NK-92 (cell line): ENCODE results near the gene TFR2.
"Not testable (repeated sequence)": the region's sequence is repeated elsewhere in the genome, so short reads cannot be mapped to it uniquely, and the experiment has no call there.

Experiments used
- DNase-seq: peaks from one replicate; lab custom pipeline; 2025; ENCODE audit not compliant: unreplicated experiment; lab: John Stamatoyannopoulos, UW

The TFR2 gene

GRCh38 chr7:100678291-100678984, 37.1 kb upstream of the TFR2 start:
- no peak for DNase-seq

GRCh38 chr7:100677308-100678267, 36.2 kb upstream of the TFR2 start:
- no peak for DNase-seq

DNA sequence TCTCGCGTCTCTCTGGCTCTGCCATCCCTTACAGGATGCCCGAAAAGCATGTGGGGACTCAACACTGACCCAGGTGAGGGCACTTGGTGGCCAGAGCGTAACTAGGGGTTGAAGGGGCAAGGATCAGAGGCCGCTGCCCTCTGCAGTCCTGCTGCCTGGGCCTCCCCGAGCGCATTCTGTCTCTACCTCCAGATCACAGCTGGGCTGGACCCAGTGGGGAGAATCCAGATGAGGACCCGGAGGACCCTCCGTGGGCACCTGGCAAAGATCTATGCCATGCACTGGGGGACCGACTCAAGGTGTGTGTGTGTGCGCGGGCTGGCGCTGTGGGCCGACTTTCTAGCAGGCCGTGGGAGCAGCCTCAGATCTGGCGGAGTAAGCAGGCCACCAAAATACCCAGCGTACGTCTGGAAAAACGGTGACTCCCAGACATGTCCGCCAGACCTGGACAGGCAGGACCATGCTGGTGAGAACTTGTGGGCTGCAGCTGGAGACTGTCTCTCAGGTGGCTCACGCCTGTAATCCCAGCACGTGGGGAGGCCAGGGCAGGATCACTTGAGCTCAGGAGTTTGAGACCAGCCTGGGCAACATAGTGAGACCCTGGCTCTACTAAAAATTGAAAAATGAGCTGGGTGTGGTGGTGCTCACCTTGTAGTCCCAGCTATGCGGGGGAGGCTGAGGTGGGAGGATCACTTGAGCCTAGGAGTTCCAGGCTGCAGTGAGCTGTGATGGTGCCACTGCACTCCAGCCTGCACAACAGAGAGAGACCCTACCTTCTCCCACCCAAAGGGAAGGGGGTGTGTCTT, 35.4 kb upstream of the TFR2 start:
- DNase-seq = no peak

- peak; percentile 68 for DNase-seq
Measured at GRCh38 chr7:100675581-100676350, 34.4 kb upstream of the TFR2 start.

GRCh38 chr7:100675105-100675451, 33.7 kb upstream of the TFR2 start:
- no peak for DNase-seq

DNA sequence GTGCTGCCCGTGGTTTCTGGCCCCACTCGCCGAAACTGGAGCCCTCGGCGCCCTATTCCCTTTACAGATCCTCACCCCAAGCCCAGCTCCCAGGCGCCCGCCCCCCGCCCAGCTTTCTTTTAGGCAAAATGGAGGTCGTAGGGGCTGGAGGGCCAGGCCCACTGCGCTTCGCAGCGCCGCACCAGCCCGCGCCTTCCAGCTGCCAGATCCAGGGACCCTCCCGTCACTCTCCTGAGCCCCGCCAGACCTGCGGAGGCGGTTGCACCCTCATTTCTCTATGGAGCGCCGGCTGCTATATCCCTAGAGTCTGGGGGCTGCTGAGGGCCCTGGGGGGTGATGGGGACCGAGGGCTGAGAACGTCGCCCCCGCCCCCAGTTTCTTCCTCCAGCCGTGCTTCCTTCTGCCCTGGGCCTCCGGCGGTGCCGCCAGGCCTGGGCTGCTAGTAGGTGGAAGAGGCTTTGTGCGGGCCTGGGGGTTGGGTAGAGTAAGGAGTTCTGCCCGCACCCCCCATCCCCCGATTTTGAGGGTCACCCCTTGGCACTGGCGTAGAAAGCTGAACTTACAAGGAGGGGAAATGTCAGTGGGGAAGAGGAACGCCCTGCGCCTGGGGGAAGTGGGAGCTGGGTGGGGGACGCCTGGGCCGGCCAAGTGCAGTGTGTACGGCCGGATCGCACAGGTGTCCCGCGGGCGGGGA, 33.2 kb upstream of the TFR2 start:
- no peak for DNase-seq

DNA sequence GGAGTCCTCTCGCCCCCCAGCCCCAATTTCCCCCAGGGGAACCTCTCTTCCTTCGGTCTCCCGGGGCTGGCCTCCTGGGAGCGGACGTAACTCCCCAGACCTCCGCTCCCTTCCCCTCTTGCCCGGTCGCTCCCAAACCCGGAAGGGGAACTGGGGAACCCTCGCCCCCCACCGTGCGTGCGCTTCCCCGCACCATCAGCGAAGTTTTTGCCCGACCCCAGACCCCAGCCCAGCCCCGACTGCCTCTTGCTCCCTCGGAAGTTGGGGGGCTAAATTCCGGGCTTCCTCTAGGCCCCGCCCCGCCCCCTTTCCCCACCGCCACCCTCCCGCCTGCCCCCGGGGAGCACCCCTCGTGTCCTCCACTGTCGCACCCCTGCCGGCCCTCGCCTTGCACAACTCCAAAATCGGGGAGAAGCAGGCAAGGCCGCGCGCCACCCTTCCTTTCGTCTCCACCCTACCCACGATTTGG, 32.6 kb upstream of the TFR2 start:
- no peak for DNase-seq

DNA sequence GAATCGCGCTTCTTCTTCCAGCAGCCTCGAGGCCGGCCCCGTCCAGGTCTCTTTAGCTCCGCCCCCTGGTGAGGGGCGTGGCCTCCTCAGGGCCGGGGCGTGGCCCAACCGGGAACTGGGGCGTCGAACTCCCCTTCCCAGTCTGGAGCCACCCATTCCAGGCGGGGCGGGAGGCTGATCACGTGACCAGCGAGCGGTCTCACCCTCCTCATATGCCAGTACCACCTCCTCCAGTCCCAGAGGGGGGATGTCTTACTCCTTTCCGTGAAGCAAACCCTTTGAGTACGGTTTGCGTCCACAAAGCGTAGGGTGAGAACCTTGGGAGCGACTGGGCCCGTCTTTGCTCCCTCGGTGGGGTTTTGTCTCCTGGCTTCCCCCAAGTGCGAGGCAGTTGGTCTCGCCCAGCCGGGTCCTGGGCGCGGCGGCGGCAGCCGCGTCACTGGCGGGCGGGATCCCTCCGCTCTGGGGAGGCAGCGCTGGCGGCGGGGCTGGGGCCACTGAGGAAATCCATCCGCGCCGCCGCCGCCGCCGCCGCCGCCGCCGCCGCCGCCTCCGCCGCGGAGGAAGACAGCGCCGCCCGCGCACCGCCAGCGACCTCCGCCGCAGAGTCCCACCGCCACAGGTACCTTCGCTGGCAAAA, 32.1 kb upstream of the TFR2 start, which contains the start of gene GNB2:
GNB2 (plus strand) TSS at position 439 of the 640 bp plus-strand sequence. CDS start 2,526 bp downstream, outside the sequence.
- peak; percentile 89 for DNase-seq

DNA sequence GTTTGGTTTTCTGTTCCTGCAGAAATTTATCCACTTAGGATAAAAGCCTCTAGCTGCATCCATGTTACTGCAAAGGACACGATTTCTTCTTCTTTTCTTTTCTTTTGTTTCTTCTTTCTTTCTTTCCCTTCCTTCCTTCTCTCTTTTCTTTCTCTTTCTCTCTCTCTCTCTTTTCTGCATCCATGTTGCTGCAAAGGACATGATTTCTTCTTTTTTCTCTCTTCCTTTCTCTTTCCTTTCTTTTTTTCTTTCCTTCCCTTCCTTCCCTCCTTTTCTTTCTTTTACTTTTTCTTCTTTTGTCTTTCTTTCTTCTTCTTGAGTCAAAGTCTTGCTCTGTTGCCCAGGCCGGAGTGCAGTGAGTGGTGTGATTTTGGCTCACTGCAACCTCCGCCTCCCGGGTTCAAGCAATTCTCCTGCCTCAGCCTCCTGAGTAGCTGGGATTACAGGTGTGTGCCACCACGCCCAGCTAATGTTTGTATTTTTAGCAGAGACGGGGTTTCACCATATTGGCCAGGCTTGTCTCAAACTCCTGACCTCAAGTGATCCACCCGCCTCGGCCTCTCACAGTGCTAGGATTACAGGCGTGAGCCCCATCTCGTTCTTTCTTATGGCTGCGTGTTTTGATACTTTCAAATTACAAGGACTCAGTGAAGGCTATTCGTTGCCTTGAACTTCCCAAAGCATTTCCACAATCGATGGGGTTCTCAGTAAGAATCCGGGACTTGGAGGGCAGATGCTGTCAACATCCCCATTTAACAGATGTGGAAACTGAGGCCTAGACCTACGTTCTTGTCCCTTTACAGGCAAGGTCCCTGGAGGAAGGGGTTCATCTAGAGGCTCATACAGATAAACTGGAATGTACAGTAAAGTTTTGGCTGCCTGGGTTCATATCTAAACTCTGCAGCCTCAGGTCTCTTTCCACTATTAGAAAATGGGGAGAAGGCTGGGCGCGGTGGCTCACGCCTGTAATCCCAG, 30.3 kb upstream of the TFR2 start:
- no peak for DNase-seq

DNA sequence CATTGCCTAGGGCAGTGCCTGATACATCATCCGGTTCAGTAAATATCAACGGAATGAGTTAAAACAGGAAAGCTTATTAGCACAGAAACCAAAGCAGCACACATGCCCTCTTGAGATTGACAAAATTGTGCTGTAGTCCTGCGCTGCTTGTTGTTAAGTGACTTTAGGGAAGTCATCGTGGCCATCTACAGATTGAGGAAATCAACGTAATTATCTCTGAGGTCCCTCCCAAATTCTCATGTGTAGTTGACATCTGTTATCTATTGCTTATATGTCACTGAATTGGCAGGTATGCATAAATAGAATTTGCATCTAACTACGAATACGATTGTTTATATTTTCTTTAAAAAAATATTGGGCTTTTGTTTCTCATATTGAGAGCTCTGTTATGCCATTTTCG, 28.7 kb upstream of the TFR2 start:
- DNase-seq = no peak

DNA sequence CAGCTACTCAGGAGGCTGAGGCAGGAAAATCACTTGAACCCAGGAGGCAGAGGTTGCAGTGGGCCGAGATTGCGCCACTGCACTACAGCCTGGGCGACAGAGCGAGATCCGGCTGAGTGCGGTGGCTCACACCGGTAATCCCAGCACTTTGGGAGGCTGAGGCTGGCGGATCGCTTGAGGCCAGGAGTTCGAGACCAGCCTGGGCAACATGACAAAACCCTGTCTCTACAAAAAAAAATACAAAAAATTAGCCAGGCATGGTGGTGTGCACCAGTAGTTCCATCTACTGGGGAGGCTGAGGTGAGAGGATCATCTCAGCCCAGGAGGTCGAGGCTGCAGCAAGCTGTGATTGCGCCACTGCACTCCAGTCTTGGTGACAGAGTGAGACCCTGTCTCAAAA, 27.8 kb upstream of the TFR2 start:
- not testable (repeated sequence) for DNase-seq

DNA sequence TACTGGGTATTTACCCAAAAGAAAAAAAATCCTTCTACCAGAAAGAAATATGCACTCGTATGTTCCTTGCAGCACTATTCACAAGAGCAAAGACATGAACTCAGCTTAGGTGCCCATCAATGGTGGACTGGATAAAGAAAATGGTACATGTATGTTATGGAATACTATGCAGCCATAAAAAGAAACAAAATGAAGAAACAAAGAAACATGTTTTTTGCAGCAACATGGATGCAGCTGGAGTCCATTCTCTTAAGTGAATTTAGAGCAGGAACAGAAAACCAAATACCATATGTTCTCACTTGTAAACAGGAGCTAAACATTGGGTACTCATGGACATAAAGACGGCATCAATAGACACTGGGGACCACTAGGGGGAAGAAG, 26.7 kb upstream of the TFR2 start:
- DNase-seq = no peak

DNA sequence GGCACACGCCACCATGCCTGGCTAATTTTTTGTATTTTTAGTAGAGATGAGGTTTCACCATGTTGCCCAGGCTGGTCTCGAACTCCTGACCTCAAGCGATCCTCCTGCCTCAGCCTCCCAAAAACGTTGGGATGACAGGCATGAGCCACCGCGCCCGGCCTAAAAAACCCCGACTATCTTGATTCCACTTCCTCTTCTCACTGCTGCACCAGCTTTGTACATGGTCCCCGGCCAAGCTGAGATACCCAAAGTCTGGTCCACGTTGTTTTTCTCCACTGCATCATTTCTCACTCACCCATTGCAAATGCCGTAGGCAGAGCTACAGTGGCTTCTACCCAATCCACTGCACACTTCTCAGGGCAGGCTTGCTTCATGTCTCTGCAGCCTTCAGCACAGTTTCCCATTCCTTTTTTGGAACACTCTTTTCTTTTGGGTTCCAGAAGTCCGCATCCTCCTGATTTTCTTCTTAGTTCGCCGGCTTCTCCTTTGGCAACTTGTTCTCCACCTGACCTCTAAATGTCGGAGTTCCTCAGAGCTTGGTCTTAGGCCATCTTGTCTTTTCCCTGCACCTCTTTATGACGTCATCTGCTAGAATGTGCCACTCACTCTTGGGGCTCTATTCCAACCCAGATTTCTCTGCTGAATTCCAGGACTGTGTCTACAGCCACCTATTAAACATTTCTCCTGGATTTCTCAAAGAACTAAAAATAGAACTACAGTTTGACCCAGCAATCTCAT, 26.1 kb upstream of the TFR2 start:
- DNase-seq = no peak

GRCh38 chr7:100665168-100665726, 23.9 kb upstream of the TFR2 start:
- DNase-seq = no peak

DNA sequence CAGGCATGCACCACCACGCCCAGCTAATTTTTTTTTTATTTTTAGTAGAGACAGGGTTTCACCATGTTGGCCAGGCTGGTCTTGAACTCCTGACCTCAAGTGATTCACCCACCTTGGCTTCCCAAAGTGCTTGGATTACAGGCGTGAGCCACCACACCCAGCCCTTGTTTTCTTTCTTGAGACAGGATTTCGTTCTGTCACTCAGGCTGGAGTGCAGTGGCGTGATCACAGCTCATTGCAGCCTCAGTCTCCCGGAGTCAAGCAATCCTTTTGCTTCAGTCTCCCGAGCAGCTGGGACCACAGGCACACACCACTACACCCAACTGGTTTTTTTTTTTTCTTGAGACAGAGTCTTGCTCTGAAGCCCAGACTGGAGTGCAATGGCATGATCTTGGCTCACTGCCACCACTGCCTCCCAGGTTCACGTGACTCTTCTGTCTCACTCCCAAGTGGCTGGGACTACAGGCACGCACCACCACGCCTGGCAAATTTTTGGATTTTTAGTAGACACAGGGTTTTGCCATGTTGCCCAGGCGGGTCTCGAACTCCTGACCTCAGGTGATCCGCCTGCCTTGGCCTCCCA, 20.9 kb upstream of the TFR2 start:
- not testable (repeated sequence) for DNase-seq

DNA sequence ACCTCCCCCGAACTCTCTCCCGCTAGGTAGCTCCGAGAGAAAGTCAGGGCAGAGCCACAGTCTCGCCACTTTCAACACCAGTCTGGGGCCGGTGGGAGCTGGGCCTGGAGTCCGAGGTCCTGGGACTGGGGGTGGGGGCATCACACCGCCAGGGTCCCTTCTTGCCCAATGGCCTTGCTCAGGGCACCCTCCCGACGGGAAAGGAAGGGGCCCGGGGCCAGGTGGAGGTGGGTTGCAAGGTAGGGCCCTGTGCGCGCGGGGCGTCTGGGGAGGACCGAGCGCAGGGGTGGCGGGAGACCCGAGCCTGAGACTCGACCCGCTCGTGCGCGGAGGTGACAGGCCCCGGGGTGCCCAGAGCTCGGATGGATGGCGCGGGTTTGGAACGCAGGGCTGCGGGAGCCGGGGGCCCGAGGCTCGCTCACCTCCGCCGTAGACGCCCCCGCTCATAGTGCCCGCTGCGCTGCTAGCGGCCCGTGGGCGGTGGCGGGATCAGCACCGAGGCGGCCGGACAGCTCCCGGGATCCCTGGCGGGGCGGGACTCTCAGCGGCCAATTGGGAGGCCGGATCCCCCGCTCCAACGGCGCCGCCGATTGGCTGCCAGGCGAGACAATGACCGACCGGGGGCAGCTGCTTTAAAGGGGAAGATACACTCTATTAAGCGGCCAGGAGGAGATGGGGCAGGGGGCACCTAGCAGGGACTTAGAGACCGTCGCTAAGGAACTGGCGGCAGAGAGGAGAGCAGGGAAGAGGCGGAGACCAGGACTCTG, 14.7 kb upstream of the TFR2 start, which contains the start of gene ACTL6B:
ACTL6B (minus strand) TSS at position 541 of the 767 bp plus-strand sequence; CDS start at position 447, 94 bp downstream.
- DNase-seq = no peak
